ENCODE results near the gene NRXN3. TPM values are rescaled to one million over a fixed set of nuclear protein-coding genes. Genes with fewer than 3 reads are reported as not detected.

The NRXN3 gene
- total RNA-seq, 4 donors from 2014 or later, result 0.56 to 1.6 (median 1.1) TPM

DNA sequence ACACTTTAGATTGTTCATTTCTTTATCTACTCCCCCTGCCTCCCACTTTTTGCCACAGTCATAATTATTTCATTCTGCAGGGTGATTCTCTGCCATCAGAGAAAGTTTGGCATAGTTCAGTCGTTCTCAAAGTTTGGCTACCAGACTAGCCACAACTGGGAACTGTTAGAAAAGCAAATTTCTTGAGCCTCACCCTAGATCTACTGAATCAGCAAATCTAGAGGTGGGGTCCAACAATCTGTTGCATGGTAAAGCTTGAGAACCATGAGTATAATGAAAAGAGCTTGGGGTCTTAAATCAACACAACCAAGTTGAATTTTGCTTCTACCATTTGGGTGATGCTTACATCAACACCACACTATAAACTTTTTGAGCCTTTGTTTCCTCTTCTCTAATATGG is 172.7 kb downstream of the NRXN3 start:
- 78 to 83% methylated on average over 1 of the region's 1 CpG for WGBS, 2 donors
- no peak for DNase-seq
- TF ChIP-seq, protein P1, sequence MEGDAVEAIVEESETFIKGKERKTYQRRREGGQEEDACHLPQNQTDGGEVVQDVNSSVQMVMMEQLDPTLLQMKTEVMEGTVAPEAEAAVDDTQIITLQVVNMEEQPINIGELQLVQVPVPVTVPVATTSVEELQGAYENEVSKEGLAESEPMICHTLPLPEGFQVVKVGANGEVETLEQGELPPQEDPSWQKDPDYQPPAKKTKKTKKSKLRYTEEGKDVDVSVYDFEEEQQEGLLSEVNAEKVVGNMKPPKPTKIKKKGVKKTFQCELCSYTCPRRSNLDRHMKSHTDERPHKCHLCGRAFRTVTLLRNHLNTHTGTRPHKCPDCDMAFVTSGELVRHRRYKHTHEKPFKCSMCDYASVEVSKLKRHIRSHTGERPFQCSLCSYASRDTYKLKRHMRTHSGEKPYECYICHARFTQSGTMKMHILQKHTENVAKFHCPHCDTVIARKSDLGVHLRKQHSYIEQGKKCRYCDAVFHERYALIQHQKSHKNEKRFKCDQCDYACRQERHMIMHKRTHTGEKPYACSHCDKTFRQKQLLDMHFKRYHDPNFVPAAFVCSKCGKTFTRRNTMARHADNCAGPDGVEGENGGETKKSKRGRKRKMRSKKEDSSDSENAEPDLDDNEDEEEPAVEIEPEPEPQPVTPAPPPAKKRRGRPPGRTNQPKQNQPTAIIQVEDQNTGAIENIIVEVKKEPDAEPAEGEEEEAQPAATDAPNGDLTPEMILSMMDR (IDR thresholded peaks at IDR 0.05), result no peak
- no peak for TF ChIP-seq POLR2A (IDR thresholded peaks at IDR 0.05)

DNA sequence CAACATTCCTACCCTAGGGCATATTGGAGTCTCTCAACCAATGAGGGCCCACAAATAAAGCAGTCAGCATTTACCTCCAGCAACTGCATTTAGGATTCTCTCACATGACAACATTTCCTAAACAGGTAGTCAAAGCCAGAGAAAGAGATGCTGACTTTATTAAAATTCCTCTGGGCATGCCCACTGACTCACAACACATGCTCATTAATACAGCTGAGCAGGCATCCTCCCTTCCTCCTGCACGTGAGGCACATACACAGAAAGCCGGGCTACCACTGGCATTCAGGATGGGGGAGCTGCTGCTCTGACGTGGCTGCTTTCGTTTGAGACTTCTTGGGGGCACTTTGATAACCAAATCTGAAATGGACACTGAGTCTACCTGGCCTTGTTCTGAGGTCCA is 174.1 kb downstream of the NRXN3 start:
- Histone ChIP-seq H3K4me3 (replicated peaks in 1 of 3) (no peak overlapping the region), H3K27me3 (no peaks in the 10 kb centered on the region), H3K36me3 (no peaks in the 10 kb centered on the region), H3K27ac (no peak overlapping the region), H3K4me1 (no peaks in the 10 kb centered on the region), H3K9me3 (no peaks in the 10 kb centered on the region)
- intact Hi-C loops (cut with DNase I), result no loop called here
- WGBS, 2 donors, result 66 to 73% methylated on average over 4 of the region's 4 CpGs
- no peak for DNase-seq
- TF ChIP-seq POLR2A (IDR thresholded peaks at IDR 0.05), result no peak

More for the DNA sequence above, 172.7 kb downstream of the NRXN3 start:
- Histone ChIP-seq H3K9me3 (no peaks in the 10 kb centered on the region), H3K4me3 (replicated peaks in 1 of 3) (no peak overlapping the region), H3K4me1 (no peaks in the 10 kb centered on the region), H3K27ac (no peak overlapping the region), H3K27me3 (no peaks in the 10 kb centered on the region), H3K36me3 (no peaks in the 10 kb centered on the region)
- intact Hi-C loops (cut with DNase I), result no loop called here

DNA sequence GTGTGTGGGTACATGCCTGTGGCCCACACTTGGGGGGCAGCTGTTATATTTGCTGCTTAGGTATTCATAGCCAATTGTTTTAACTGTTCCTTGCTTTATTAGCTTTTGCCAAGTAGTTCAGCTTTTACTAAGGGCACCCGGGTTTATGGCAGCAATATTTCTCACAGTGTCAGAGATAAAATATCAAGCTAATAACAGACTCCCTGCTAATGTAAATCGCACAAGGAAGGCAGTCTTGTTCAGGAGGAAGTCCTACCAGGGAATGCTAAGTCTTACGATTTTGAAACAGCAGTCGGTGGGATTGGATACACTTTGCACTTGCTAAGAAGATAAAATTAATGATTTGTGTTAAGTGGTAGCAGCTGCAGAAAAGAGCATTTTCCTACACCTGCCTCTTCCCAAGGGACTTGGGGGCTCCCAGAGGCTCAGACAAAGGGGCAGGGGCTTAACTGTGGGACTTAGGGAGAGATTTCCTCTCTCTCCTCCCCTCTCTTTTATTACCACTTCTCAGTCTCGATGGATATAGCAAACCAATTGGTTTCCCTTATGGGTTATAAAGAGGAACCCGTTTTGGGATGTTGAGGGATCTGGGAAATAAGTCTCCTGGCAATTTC is 175.1 kb downstream of the NRXN3 start:
- intact Hi-C loops (cut with DNase I), result no loop called here
- H3K27ac ChIP-seq, result no peak overlapping the region
- no peaks in the 10 kb centered on the region for H3K36me3 ChIP-seq
- H3K4me3 ChIP-seq (replicated peaks in 1 of 3), result no peak overlapping the region
- no peak for TF ChIP-seq POLR2A (IDR thresholded peaks at IDR 0.05)
- TF ChIP-seq, protein P1 (IDR thresholded peaks at IDR 0.05), result no peak
- DNase-seq, result no peak
- no peaks in the 10 kb centered on the region for H3K9me3 ChIP-seq
- no peaks in the 10 kb centered on the region for H3K27me3 ChIP-seq
- no peaks in the 10 kb centered on the region for H3K4me1 ChIP-seq
- 78 to 80% methylated on average over 6 of the region's 6 CpGs for WGBS, 2 donors

DNA sequence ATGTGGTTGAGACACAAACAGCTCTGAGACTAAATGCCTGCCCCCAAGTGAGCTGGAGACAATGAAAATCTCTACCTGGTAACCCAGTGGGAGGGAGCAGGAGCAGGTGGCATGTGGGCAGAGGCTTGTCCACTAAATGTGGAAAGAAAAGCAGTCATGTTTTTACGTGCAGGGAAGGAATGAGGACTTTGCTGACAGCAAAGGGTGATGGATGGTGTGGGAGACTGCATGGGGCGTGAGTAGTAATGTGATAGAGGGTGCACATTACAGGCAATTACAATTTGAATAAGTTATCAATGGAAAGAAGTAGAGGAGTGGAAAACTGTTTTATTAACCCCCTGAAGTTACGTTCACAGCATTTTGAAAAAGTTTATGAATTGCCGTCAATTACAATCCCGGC is 176.6 kb downstream of the NRXN3 start:
- intact Hi-C loops (cut with DNase I), result no loop called here
- WGBS, 2 donors, result 83 to 85% methylated on average over 5 of the region's 5 CpGs

DNA sequence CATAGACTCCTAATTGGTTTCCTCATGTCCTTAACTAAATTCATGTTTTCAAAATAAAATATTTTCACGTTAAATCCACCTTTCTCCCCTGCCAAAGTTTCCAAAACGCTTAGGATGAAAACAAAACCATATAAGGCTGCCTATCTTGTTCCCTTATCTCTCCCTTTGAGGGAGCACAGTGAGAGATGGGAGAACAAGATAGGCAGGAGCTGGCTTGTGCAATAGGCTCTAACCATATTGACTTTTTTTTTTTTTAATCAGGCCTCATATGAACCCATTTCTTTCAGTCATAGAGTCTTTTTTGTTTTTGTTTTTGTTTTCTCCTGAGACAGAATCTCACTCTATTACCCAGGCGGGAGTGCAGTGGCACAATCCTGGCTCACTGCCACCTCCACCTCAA is 184.9 kb downstream of the NRXN3 start:
- no peaks in the 10 kb centered on the region for H3K36me3 ChIP-seq
- DNase-seq, result no peak
- TF ChIP-seq, protein P1 (IDR thresholded peaks at IDR 0.05), result no peak
- TF ChIP-seq POLR2A (IDR thresholded peaks at IDR 0.05), result no peak
- H3K27ac ChIP-seq, result no peak overlapping the region
- peaks cover 3 to 4% of the 10 kb centered on the region in 2 donors for H3K4me1 ChIP-seq
- WGBS, 2 donors, result 69 to 70% methylated on average over 3 of the region's 3 CpGs
- H3K27me3 ChIP-seq, result no peaks in the 10 kb centered on the region
- no peaks in the 10 kb centered on the region for H3K9me3 ChIP-seq
- intact Hi-C loops (cut with DNase I), result no loop called here
- no peak overlapping the region for H3K4me3 ChIP-seq (replicated peaks in 1 of 3)

More for the DNA sequence above, 176.6 kb downstream of the NRXN3 start:
- no peaks in the 10 kb centered on the region for H3K4me1 ChIP-seq
- no peaks in the 10 kb centered on the region for H3K36me3 ChIP-seq
- DNase-seq, result no peak
- H3K27ac ChIP-seq, result no peak overlapping the region
- TF ChIP-seq, protein P1 (IDR thresholded peaks at IDR 0.05), result no peak
- TF ChIP-seq POLR2A (IDR thresholded peaks at IDR 0.05), result no peak
- H3K27me3 ChIP-seq, result no peaks in the 10 kb centered on the region
- no peak overlapping the region for H3K4me3 ChIP-seq (replicated peaks in 1 of 3)
- no peaks in the 10 kb centered on the region for H3K9me3 ChIP-seq
